ENCODE data around the gene FCN3.

DNA sequence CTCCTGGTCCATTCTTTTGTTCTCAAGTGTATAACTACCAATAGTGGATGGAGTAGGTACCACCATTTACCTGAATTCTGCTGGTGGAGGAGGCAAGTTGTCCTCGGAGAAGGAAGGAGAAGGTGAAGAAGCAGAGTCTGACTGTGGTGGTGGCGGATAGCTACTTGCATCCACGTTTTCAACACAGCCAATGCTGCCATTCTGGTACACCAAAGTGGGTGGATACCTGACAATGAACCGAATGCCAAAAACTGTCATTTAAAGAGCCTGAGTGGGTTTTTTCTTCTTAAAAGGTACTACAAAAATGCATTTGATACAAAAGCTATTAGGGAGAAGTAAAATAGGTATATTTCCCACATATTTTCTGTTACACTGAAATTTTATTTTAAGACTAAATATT is 37.9 kb upstream of the FCN3 start:
- TF ChIP-seq CTCF (IDR thresholded peaks at IDR 0.05) (no peak), POLR2A (IDR thresholded peaks at IDR 0.05) (no peak), EP300 (IDR thresholded peaks at IDR 0.05) (no peak)

Data from ovary (tissue), 3 donors.